Measurements from ENCODE around the gene DGKA.

DNA sequence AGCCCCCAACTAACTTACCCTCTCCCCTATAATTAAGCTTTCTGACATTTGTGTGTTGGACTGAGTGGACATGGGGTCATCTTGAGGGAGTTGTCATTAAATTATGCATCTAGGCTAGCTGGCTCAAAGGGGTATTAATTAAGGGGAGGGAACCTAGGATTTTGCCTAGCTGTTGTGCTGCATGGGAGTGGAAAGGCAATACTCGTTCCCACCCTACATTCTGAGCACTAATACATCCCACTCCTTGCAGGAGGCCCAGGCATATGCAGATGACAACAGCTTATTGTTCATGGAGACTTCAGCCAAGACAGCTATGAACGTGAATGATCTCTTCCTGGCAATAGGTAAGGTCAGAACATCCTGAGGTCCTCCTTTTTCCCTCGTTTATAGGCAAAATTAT is 60.1 kb downstream of the DGKA start:
- no peak for TF ChIP-seq RARB (CRISPR knock-in tag; IDR thresholded peaks at IDR 0.05)
- TF ChIP-seq ISL1 (CRISPR knock-in tag; IDR thresholded peaks at IDR 0.05): no peak
- TF ChIP-seq OSR1 (CRISPR knock-in tag; IDR thresholded peaks at IDR 0.05): no peak
- TF ChIP-seq GLIS3 (CRISPR knock-in tag; IDR thresholded peaks at IDR 0.05): no peak
- no peak for TF ChIP-seq ZNF565 (CRISPR knock-in tag; conservative IDR thresholded peaks at IDR 0.05; ENCODE audit: low read depth)
- no peak for TF ChIP-seq ZFP3 (CRISPR knock-in tag; IDR thresholded peaks at IDR 0.05)
- no peak for TF ChIP-seq ZFP30 (CRISPR knock-in tag; IDR thresholded peaks at IDR 0.05)
- no peak for TF ChIP-seq TCF4 (CRISPR knock-in tag; IDR thresholded peaks at IDR 0.05; ENCODE audit: borderline replicate concordance)
- TF ChIP-seq, protein P1, sequence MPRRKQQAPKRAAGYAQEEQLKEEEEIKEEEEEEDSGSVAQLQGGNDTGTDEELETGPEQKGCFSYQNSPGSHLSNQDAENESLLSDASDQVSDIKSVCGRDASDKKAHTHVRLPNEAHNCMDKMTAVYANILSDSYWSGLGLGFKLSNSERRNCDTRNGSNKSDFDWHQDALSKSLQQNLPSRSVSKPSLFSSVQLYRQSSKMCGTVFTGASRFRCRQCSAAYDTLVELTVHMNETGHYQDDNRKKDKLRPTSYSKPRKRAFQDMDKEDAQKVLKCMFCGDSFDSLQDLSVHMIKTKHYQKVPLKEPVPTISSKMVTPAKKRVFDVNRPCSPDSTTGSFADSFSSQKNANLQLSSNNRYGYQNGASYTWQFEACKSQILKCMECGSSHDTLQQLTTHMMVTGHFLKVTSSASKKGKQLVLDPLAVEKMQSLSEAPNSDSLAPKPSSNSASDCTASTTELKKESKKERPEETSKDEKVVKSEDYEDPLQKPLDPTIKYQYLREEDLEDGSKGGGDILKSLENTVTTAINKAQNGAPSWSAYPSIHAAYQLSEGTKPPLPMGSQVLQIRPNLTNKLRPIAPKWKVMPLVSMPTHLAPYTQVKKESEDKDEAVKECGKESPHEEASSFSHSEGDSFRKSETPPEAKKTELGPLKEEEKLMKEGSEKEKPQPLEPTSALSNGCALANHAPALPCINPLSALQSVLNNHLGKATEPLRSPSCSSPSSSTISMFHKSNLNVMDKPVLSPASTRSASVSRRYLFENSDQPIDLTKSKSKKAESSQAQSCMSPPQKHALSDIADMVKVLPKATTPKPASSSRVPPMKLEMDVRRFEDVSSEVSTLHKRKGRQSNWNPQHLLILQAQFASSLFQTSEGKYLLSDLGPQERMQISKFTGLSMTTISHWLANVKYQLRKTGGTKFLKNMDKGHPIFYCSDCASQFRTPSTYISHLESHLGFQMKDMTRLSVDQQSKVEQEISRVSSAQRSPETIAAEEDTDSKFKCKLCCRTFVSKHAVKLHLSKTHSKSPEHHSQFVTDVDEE (CRISPR knock-in tag; IDR thresholded peaks at IDR 0.05): no peak
- TF ChIP-seq BACH2 (CRISPR knock-in tag; IDR thresholded peaks at IDR 0.05; ENCODE audit: borderline replicate concordance): no peak
- TF ChIP-seq ZNF70 (CRISPR knock-in tag; IDR thresholded peaks at IDR 0.05): no peak
- no peak for TF ChIP-seq ESRRG (CRISPR knock-in tag; IDR thresholded peaks at IDR 0.05)
- TF ChIP-seq TOX (CRISPR knock-in tag; IDR thresholded peaks at IDR 0.05; ENCODE audit: borderline replicate concordance): no peak
